KMS-11 (cell line): Measurements from ENCODE around the gene PRPF19.

ENCODE experiments used
- H2AFZ ChIP-seq: fragments of 200-600 bp; sonication (generic); 2 replicates; pipeline ENCODE4 v1.6.1; 2016; ENCODE audit warnings: antibody characterized with exemption, mixed run types, low read depth
- H3K27ac ChIP-seq: fragments of 200-600 bp; sonication (generic); 2 replicates; pipeline ENCODE4 v1.6.1; 2016; ENCODE audit warnings: mild to moderate bottlenecking, mixed run types
- H3K27me3 ChIP-seq: fragments of 200-600 bp; sonication (generic); 2 replicates; pipeline ENCODE4 v1.6.1; 2017; ENCODE audit warnings: mild to moderate bottlenecking, low read depth, mixed run types, moderate library complexity; ENCODE audit not compliant: insufficient read depth
- H3K36me3 ChIP-seq: fragments of 200-600 bp; sonication (generic); 2 replicates; pipeline ENCODE4 v1.6.1; 2017; ENCODE audit warnings: mild to moderate bottlenecking, mixed run types; ENCODE audit not compliant: insufficient read depth
- H3K4me1 ChIP-seq: fragments of 200-600 bp; sonication (generic); 2 replicates; pipeline ENCODE4 v1.6.1; 2016; ENCODE audit warnings: mild to moderate bottlenecking, low read depth, mixed run types; ENCODE audit not compliant: poor library complexity, severe bottlenecking
- H3K4me2 ChIP-seq: fragments of 200-600 bp; sonication (generic); 2 replicates; pipeline ENCODE4 v1.7.0; 2016; ENCODE audit warnings: mild to moderate bottlenecking, mixed run types
- H3K4me3 ChIP-seq: fragments of 200-600 bp; sonication (generic); IDR thresholded peaks from 2 replicates; pipeline ENCODE4 v1.6.1; 2017; ENCODE audit warnings: low read depth, low read length, mixed read lengths; ENCODE audit not compliant: insufficient read depth
- H3K79me2 ChIP-seq: fragments of 200-600 bp; sonication (generic); 2 replicates; pipeline ENCODE4 v1.6.1; 2016; ENCODE audit warnings: low read depth, mixed run types; ENCODE audit not compliant: insufficient read depth
- H3K9ac ChIP-seq: fragments of 200-600 bp; sonication (generic); 2 replicates; pipeline ENCODE4 v1.6.1; 2016; ENCODE audit warnings: mild to moderate bottlenecking, mixed run types
- H4K20me1 ChIP-seq: fragments of 200-600 bp; sonication (generic); 2 replicates; pipeline ENCODE4 v1.6.1; 2016; ENCODE audit warnings: mild to moderate bottlenecking, mixed run types; ENCODE audit not compliant: insufficient read depth
- CTCF ChIP-seq: fragments of 200-600 bp; sonication (generic); conservative IDR thresholded peaks from 2 replicates; pipeline ENCODE4 v1.6.1; 2017; ENCODE audit warnings: low read depth, mild to moderate bottlenecking, antibody characterized with exemption, low read length, moderate library complexity, mixed read lengths

The PRPF19 gene

GRCh38 chr11:60937811-60938210, 31.4 kb upstream of the PRPF19 start:
- Histone ChIP-seq H3K4me3 (no peak overlapping the region), H2AFZ (no peak overlapping the region), H3K9ac (no peak overlapping the region), H3K79me2 (no peaks in the 10 kb centered on the region), H3K27me3 (no peaks in the 10 kb centered on the region; the same call in 1 of the 2 replicates), H3K4me1 (peaks cover 9% of the 10 kb centered on the region), H3K36me3 (no peaks in the 10 kb centered on the region), H3K4me2 (no peak overlapping the region), H4K20me1 (no peaks in the 10 kb centered on the region), H3K27ac (no peak overlapping the region)
- TF ChIP-seq CTCF, result no peak

- no peak for TF ChIP-seq CTCF
- Histone ChIP-seq H2AFZ (no peak overlapping the region), H3K9ac (no peak overlapping the region), H3K79me2 (no peaks in the 10 kb centered on the region), H3K4me1 (peaks cover 9% of the 10 kb centered on the region), H3K4me2 (no peak overlapping the region), H4K20me1 (no peaks in the 10 kb centered on the region), H3K27me3 (no peaks in the 10 kb centered on the region; the same call in 1 of the 2 replicates), H3K27ac (no peak overlapping the region), H3K4me3 (no peak overlapping the region), H3K36me3 (no peaks in the 10 kb centered on the region)
These were observed 30.8 kb upstream of the PRPF19 start for GRCh38 chr11:60937144-60937527.

GRCh38 chr11:60936467-60937143, 30.2 kb upstream of the PRPF19 start:
- no peak overlapping the region for H3K9ac ChIP-seq
- H4K20me1 ChIP-seq, result no peaks in the 10 kb centered on the region
- H3K27me3 ChIP-seq, result no peaks in the 10 kb centered on the region; the same call in 1 of the 2 replicates
- TF ChIP-seq CTCF, result no peak
- H3K4me2 ChIP-seq, result no peak overlapping the region
- H3K4me3 ChIP-seq, result no peak overlapping the region
- H3K36me3 ChIP-seq, result no peaks in the 10 kb centered on the region
- no peak overlapping the region for H3K27ac ChIP-seq
- no peaks in the 10 kb centered on the region for H3K79me2 ChIP-seq
- peaks cover 9% of the 10 kb centered on the region for H3K4me1 ChIP-seq
- H2AFZ ChIP-seq, result no peak overlapping the region

DNA sequence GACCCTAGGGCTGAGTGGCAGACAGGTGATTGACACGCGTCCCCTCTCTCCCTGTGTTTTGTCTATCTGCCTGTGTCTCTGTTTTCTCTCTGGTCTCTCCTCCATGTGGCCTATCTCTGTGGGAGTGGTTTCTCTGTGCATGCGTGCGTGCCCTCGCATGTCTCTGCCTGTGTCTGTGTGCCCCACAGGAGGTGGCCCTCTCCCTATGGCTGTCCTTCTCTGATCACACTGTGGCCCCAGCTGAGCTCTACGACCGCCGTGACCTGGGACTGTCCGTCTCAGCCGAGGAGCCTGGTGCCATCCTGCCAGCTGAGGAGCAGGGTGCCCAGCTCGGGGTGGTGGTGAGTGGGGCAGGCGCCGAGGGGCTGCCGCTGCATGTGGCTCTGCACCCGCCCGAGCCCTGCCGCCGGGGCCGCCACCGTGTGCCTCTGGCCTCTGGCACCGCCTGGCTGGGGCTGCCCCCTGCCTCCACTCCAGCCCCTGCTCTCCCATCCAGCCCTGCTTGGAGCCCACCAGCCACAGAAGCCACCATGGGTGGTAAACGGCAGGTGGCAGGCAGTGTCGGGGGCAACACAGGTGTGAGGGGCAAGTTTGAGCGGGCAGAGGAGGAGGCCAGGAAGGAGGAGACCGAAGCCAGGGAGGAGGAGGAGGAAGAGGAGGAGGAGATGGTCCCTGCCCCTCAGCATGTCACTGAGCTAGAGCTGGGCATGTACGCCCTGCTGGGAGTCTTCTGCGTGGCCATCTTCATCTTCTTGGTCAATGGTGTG, 29.5 kb upstream of the PRPF19 start:
- Histone ChIP-seq H3K36me3 (no peaks in the 10 kb centered on the region), H3K4me2 (no peak overlapping the region)

More for the DNA sequence above, 29.5 kb upstream of the PRPF19 start:
- peaks cover 9% of the 10 kb centered on the region for H3K4me1 ChIP-seq
- TF ChIP-seq CTCF, result no peak
- H3K27ac ChIP-seq, result no peak overlapping the region
- no peak overlapping the region for H2AFZ ChIP-seq
- H3K4me3 ChIP-seq, result no peak overlapping the region
- H4K20me1 ChIP-seq, result no peaks in the 10 kb centered on the region
- H3K9ac ChIP-seq, result no peak overlapping the region
- H3K27me3 ChIP-seq, result no peaks in the 10 kb centered on the region; the same call in 1 of the 2 replicates
- no peaks in the 10 kb centered on the region for H3K79me2 ChIP-seq
